ENCODE data around the gene DERL3.

DERL3 gene

DNA sequence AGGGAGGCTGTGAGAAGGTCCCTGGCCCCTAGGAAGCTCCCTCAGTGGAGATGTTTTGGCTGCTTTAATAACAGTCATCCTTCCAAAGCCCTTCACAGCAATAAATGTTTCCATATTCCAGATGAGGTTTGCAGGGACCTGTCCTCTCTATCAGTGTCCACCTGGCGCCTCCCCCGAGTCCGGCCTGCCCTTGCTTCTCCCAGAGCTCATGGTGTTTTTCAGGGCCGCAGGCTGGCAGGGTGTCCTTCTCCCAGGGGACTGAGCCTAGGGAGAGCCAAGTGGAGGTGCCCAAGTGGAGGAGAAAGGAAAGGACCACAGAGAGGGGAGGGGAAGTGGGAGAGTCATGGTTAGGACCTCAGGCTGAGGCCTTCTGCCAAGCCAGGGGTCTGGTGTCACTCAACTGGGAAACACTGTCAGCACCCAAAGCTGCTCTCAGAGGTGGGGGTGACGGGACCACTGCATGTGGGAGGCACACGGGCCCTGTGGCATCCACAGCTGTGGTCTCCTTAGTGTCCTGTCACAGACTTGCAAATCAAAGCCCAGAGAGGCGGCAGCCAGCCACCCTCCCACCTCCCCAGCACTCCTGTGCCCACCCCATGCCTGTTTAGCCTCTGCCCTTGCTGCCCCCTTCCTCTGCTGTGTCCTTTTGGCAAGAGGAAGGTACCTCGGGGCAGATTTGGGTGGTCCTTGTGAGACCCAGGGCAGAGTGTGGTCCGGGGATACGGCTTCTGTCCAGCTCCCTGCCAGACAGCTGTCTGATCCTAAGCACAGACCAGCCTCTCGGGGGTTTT lies 6.4 kb downstream of the DERL3 start:
- DNase-seq (ENCODE audit: low read depth in 1 of 2, low spot score in 1 of 2), result no peak

DNA sequence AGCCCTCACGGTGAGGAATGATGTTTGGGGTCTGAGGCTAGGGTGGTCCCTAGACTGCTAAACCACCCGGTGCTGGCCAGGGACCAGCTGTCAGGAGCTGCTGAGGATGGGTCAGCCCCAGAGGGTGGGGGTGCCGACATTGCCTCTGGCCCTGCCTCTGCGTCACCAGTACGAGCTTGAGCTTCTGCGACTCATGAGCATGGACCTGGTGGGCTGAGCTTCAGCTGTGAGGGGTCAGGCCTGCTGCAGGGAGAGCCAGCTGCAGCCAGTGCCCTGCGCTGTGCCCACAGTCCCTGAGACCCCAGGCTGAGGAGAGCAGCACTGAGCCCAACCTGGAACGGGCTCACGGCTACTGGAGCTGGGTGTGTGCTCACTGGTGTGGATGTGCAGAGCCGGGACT lies 7.0 kb downstream of the DERL3 start:
- DNase-seq (ENCODE audit: low read depth in 1 of 2, low spot score in 1 of 2), result no peak

DNA sequence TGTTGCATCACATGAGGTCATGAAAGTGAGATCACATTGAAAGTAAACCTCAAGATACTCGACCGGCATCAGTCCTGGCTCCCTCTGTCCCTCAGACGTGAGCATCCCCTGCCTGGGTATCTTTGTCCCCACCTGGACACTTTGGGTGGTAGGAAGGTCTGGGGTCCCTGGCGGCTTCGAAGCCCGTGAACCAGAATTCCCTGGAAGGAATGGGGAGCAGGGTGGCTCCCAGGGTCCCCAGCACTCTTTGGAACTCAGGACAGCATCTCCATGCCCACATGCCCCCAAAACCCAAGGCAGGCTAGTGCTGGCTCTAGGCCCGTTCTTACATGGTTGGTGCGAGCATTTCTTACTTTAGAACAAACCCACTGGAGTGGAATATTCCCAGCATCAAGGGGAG lies 7.5 kb downstream of the DERL3 start:
- no peak for DNase-seq (ENCODE audit: low read depth in 1 of 2, low spot score in 1 of 2)

- no peak for DNase-seq (ENCODE audit: low read depth in 1 of 2, low spot score in 1 of 2)
Observed at GRCh38 chr22:23829845-23830372, 8.9 kb downstream of the DERL3 start.

GRCh38 chr22:23828800-23829680 lies 9.8 kb downstream of the DERL3 start:
- no peak for DNase-seq (ENCODE audit: low read depth in 1 of 2, low spot score in 1 of 2)

GRCh38 chr22:23827351-23827995 lies 11.3 kb downstream of the DERL3 start:
- no peak for DNase-seq (ENCODE audit: low read depth in 1 of 2, low spot score in 1 of 2)

GRCh38 chr22:23826510-23827350 lies 12.1 kb downstream of the DERL3 start:
- no peak for DNase-seq (ENCODE audit: low read depth in 1 of 2, low spot score in 1 of 2)

- no peak for DNase-seq (ENCODE audit: low read depth in 1 of 2, low spot score in 1 of 2)
Observed at GRCh38 chr22:23825246-23825905, 13.4 kb downstream of the DERL3 start.

GRCh38 chr22:23824476-23825245 lies 14.1 kb downstream of the DERL3 start:
- DNase-seq (ENCODE audit: low read depth in 1 of 2, low spot score in 1 of 2), result no peak

DNA sequence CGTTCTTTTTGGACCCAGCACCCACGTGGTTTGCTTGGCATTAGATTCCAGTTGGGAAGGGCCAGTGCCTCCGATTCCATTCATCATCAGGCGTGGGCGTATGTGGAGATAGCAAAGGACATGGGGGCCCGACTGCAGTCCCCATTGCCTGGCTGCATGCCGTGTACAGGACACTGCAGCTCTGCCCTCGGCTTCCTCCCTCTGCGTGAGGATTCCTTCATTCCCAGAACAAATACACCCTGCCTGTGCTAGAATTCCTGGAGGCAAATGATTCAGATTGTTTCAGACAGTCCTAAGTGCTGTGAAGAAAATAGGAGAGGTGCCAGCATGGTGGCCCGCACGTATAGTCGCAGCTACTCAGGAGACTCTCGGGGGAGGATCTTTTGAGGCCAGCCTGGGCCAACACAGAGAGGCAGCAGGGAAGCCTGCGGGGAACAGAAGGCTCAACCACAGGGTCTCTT lies 15.4 kb downstream of the DERL3 start:
- DNase-seq (ENCODE audit: low read depth in 1 of 2, low spot score in 1 of 2), result no peak

DNA sequence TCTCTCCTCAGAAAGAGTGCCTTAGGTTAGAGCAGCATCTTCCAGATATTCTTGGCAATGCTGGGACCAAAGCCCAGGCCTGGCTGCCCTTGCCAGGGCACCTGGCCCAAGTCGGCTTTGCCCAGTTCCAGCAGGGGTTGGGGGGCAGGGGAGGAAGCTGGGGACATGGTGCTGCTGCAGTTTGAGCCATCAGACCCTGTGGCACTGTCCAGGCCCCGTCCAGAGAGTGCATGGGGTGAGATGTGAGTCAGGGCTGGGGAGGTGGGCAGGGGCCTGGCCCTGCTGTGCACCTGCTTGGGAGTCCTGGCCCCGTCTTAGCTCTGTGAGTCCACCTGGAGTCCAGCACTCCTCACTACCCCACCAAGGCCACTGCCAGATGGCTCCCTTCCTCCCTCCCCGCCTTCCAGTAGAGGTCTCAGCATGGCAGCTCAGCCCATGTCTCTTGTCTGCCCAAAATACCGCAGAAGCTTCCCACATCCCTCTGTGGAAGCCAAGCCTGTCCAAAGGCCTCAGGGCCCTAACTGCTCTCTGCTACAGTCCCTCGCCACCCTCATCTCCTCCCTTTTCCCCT lies 16.6 kb downstream of the DERL3 start:
- DNase-seq (ENCODE audit: low read depth in 1 of 2, low spot score in 1 of 2), result no peak

GRCh38 chr22:23820748-23821211 lies 18.0 kb downstream of the DERL3 start:
- no peak for DNase-seq (ENCODE audit: low read depth in 1 of 2, low spot score in 1 of 2)

DNA sequence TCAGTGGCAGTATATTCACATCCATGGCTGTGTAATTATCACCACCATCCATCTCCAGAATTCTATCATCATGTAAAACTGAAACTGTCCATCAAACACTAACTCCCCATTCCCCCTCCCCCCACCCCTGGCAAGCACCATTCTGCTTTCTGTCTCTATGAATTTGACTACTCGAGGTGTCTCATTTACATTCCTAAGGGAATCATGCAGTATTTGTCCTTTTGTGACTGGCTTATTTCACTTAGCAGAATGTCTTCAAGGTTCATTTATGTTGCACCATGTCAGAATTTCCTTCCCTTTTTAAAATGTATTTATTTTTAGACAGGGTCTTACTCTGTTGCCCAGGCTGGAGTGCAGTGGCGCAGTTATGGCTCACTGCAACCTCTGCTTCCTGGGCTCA lies 20.3 kb downstream of the DERL3 start:
- DNase-seq (ENCODE audit: low read depth in 1 of 2, low spot score in 1 of 2), result no peak

DNA sequence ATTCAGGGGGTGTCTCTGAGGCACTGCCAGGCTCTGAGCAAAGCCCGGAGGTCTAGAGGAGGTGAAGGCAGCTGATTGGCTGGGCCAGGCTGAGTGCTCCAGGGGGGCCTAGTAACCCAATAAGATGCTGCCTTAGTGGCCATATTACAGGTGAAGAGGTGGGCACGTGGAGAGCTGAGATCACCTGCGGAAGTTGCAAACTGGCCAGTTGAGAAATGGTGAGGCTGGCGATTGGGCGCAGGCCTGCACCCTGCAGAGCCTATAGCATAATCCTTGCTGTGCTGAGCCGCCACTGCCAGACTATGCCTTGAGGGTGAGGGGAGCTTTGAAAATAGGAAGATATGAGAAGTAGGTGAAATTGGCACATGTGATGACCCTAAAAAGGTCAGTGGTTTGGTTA lies 21.7 kb downstream of the DERL3 start:
- DNase-seq (ENCODE audit: low read depth in 1 of 2, low spot score in 1 of 2), result no peak

DNA sequence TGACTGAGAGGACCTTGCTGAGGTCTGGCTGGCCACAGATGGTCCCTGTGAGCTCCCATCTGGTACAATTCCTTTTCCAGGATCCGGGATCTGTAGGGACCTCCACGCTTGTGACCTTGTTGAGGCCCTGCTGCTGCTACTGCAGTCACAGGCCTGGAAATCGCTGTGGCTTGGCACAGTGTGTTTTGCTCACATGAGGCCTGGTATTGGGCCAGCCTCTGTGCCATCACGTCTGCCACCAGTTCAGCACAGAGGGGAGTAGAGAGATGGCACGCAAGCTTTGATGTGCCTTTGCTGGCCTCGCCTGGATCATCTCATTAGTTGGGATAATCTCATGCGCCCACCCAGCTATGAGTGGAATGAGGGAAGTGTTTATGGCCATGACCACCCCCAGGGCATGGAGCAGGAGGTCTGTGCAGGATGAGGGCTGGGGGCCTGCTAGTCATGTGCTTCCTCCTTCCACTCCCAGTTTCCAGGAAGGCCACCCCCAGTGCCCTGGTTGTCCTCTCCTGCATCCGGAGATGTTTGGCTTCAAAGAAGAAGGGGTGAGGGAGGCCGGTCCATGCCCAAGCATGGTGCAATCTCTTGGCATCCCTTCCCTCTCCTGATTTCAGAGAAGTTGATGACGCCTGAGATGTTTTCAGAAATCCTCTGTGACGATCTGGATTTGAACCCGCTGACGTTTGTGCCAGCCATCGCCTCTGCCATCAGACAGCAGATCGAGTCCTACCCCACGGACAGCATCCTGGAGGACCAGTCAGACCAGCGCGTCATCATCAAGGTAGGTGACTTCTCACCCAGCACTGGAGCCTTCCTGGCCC lies 22.4 kb downstream of the DERL3 start:
- DNase-seq (ENCODE audit: low read depth in 1 of 2, low spot score in 1 of 2), result no peak

GRCh38 chr22:23815541-23816155 lies 23.2 kb downstream of the DERL3 start:
- no peak for DNase-seq (ENCODE audit: low read depth in 1 of 2, low spot score in 1 of 2)

DNA sequence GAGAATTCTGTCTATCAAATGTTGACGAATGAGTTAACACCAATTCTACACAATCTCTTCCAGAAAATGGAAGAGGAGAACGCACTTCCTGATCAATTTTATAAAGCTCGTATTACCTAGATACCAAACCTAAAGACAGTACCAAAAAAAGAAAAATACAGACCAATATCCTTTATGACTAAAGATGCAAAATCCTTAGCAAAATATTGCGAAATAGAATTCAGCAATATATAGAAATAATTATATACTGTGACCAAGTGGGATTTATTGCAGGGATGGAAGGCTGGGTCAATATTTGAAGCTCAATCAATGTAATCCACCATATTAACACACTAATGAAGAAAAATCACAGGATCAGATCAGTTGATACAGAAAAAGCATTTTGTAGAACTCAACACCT lies 26.4 kb downstream of the DERL3 start:
- DNase-seq (ENCODE audit: low read depth in 1 of 2, low spot score in 1 of 2), result no peak

GRCh38 chr22:23806837-23807236 lies 32.0 kb downstream of the DERL3 start:
- no peak for DNase-seq (ENCODE audit: low read depth in 1 of 2, low spot score in 1 of 2)
